Prostate gland (tissue), 2 donors: ENCODE measurements around the gene SNUPN. TPM values are rescaled to one million over a fixed set of nuclear protein-coding genes. Genes with fewer than 3 reads are reported as not detected.
A peak's percentile ranks its signal among the peaks of the same experiment; 100 is the strongest.

ENCODE experiments used
- DNase-seq: peaks from one replicate; pipeline ENCODE4 v3.0.0-alpha.2; 2019; ENCODE audit warnings: low spot score
- H3K27ac ChIP-seq, 2 donors: fragments of 200-600 bp; sonication (generic); 2 replicates each; pipeline ENCODE4 v1.5.1; 2017 to 2019
- H3K27me3 ChIP-seq: fragments of 200-600 bp; sonication (generic); replicated peaks from 2 replicates; pipeline ENCODE4 v1.5.1; 2019; ENCODE audit not compliant: insufficient read depth
- H3K36me3 ChIP-seq, 2 donors: fragments of 200-600 bp; sonication (generic); 1 replicate in 1 of 2; 2 replicates in 1 of 2; pipeline versions ENCODE4 v1.5.1 to v1.8.1; 2017 to 2019
- H3K4me1 ChIP-seq: fragments of 200-600 bp; sonication (generic); replicated peaks from 2 replicates; pipeline ENCODE4 v1.5.1; 2019
- H3K4me3 ChIP-seq, 2 donors: fragments of 200-600 bp; sonication (generic); 2 replicates each; pipeline ENCODE4 v1.5.1; 2017 to 2019
- H3K9me3 ChIP-seq: fragments of 200-600 bp; sonication (generic); 2 replicates; pipeline ENCODE4 v1.5.1; 2017
- CTCF ChIP-seq, 4 experiments: fragments of 200-600 bp in 2 of 4; fragments of 450-650 bp in 2 of 4; sonication (generic) in 2 of 4; IDR thresholded peaks; 1 replicate in 3 of 4; 2 replicates in 1 of 4; pipeline ENCODE4 v1.5.1; 2016 to 2019; ENCODE audit warnings: antibody characterized with exemption in 4 of 4, mild to moderate bottlenecking in 2 of 4, moderate library complexity in 2 of 4
- POLR2A ChIP-seq: fragments of 450-650 bp; IDR thresholded peaks from one replicate; pipeline ENCODE4 v1.6.1; 2016; ENCODE audit warnings: antibody characterized with exemption, mild to moderate bottlenecking
- POLR2AphosphoS5 ChIP-seq: sonication (generic); formaldehyde crosslinking; IDR thresholded peaks from one replicate; pipeline ENCODE4 v1.6.1; 2017; ENCODE audit warnings: antibody characterized with exemption
- WGBS: methylation state at CpG from one replicate; pipeline ENCODE4 v1.1.5; 2018; 5-methylcytosine and 5-hydroxymethylcytosine counted together
- intact Hi-C: fragments of 100-400 bp; cut with DNase I; formaldehyde crosslinking; loops from one replicate; pipeline ENCODE4 v1.14.2; 2022
- total RNA-seq, 2 donors: library from RNA; depleted of rRNA; stranded (reverse); fragments of >200 nt; gene quantifications; one replicate each; pipeline ENCODE4 v1.1.0, GENCODE V29; 2016

The SNUPN gene
- total RNA-seq, 2 donors from 2014 or later: 17.7 to 21.6 TPM

GRCh38 chr15:75662823-75663519 is 37.4 kb upstream of the SNUPN start:
- no peak for DNase-seq

GRCh38 chr15:75661756-75662140 is 36.2 kb upstream of the SNUPN start:
- no peaks in the 10 kb centered on the region for H3K36me3 ChIP-seq
- peak overlapping the region; percentile 74 to 79 for H3K27ac ChIP-seq
- no peak overlapping the region for H3K4me3 ChIP-seq
- DNase-seq: no peak
- 54% methylated on average over 3 of the region's 3 CpGs for WGBS
- peaks cover 11% of the 10 kb centered on the region for H3K4me1 ChIP-seq
- no peak for TF ChIP-seq POLR2AphosphoS5
- TF ChIP-seq POLR2A: no peak
- no peak for TF ChIP-seq CTCF (IDR thresholded peaks at IDR 0.05)
- H3K27me3 ChIP-seq: no peaks in the 10 kb centered on the region
- intact Hi-C loops: no loop called here
- H3K9me3 ChIP-seq: no peaks in the 10 kb centered on the region

More at GRCh38 chr15:75662823-75663519, 37.4 kb upstream of the SNUPN start:
- Histone ChIP-seq H3K9me3 (no peaks in the 10 kb centered on the region), H3K4me1 (peaks cover 11% of the 10 kb centered on the region), H3K27ac (no peak overlapping the region), H3K36me3 (no peaks in the 10 kb centered on the region), H3K27me3 (no peaks in the 10 kb centered on the region), H3K4me3 (no peak overlapping the region)
- intact Hi-C loops: no loop called here
- 95% methylated on average over 9 of the region's 9 CpGs for WGBS
- no peak for TF ChIP-seq POLR2A
- no peak for TF ChIP-seq POLR2AphosphoS5

GRCh38 chr15:75661100-75661755 is 35.7 kb upstream of the SNUPN start:
- H3K27ac ChIP-seq: peak overlapping the region; percentile 74 to 79
- peaks cover 11% of the 10 kb centered on the region for H3K4me1 ChIP-seq
- intact Hi-C loops: no loop called here
- H3K36me3 ChIP-seq: no peaks in the 10 kb centered on the region
- H3K9me3 ChIP-seq: no peaks in the 10 kb centered on the region
- 35% methylated on average over 10 of the region's 14 CpGs for WGBS
- DNase-seq: peak; percentile 91
- H3K4me3 ChIP-seq: no peak overlapping the region
- no peak for TF ChIP-seq CTCF (IDR thresholded peaks at IDR 0.05)
- peak; percentile 85 for TF ChIP-seq POLR2AphosphoS5
- TF ChIP-seq POLR2A: peak; percentile 57
- H3K27me3 ChIP-seq: no peaks in the 10 kb centered on the region

GRCh38 chr15:75659928-75660645 is 34.6 kb upstream of the SNUPN start:
- 69% methylated on average over 17 of the region's 17 CpGs for WGBS
- Histone ChIP-seq H3K27me3 (no peaks in the 10 kb centered on the region), H3K9me3 (no peaks in the 10 kb centered on the region), H3K27ac (peak overlapping the region; percentile 74 to 79), H3K4me1 (peaks cover 11% of the 10 kb centered on the region), H3K36me3 (no peaks in the 10 kb centered on the region), H3K4me3 (no peak overlapping the region)
- intact Hi-C loops: no loop called here
- DNase-seq: no peak
- TF ChIP-seq POLR2A: no peak
- no peak for TF ChIP-seq POLR2AphosphoS5
- no peak for TF ChIP-seq CTCF (IDR thresholded peaks at IDR 0.05)

GRCh38 chr15:75659141-75659771 is 33.7 kb upstream of the SNUPN start:
- peaks cover 11% of the 10 kb centered on the region for H3K4me1 ChIP-seq
- no peak for DNase-seq
- TF ChIP-seq POLR2AphosphoS5 (no peak), POLR2A (no peak), CTCF (IDR thresholded peaks at IDR 0.05) (no peak)
- H3K27ac ChIP-seq: peak overlapping the region in 1 of 2 donors; percentile 17
- no peaks in the 10 kb centered on the region for H3K9me3 ChIP-seq
- H3K36me3 ChIP-seq: no peaks in the 10 kb centered on the region
- no peaks in the 10 kb centered on the region for H3K27me3 ChIP-seq
- intact Hi-C loops: no loop called here
- 67% methylated on average over 9 of the region's 9 CpGs for WGBS
- no peak overlapping the region for H3K4me3 ChIP-seq
